HG03571 (cell line): Measurements from ENCODE around the gene ZNF385B.

ENCODE experiments used
- ATAC-seq: cut with Tn5 transposase; IDR thresholded peaks from one replicate; pipeline ENCODE4 v1.9.1; 2021; ENCODE audit not compliant: unreplicated experiment

Gene ZNF385B

GRCh38 chr2:179454443-179455171, 406.8 kb downstream of the ZNF385B start:
- ATAC-seq: no peak

- peak; percentile 92 for ATAC-seq
Measured at GRCh38 chr2:179449010-179449409, 412.4 kb downstream of the ZNF385B start.

- ATAC-seq: no peak
Measured at GRCh38 chr2:179447839-179448447, 413.5 kb downstream of the ZNF385B start.

- ATAC-seq: no peak
Measured at GRCh38 chr2:179447421-179447820, 414.0 kb downstream of the ZNF385B start.

GRCh38 chr2:179446476-179447141, 414.8 kb downstream of the ZNF385B start:
- no peak for ATAC-seq

GRCh38 chr2:179444056-179444455, 417.4 kb downstream of the ZNF385B start:
- no peak for ATAC-seq

GRCh38 chr2:179443180-179443579, 418.2 kb downstream of the ZNF385B start:
- no peak for ATAC-seq

GRCh38 chr2:179442206-179442605, 419.2 kb downstream of the ZNF385B start:
- ATAC-seq: no peak

- ATAC-seq: no peak
Measured at GRCh38 chr2:179441551-179441950, 419.9 kb downstream of the ZNF385B start.

GRCh38 chr2:179440642-179441251, 420.7 kb downstream of the ZNF385B start:
- peak; percentile 54 for ATAC-seq

GRCh38 chr2:179438654-179439053, 422.8 kb downstream of the ZNF385B start:
- no peak for ATAC-seq

GRCh38 chr2:179437430-179437829, 424.0 kb downstream of the ZNF385B start:
- no peak for ATAC-seq

- no peak for ATAC-seq
Measured at GRCh38 chr2:179435566-179435965, 425.8 kb downstream of the ZNF385B start.

GRCh38 chr2:179435000-179435399, 426.4 kb downstream of the ZNF385B start:
- no peak for ATAC-seq

GRCh38 chr2:179434357-179434756, 427.1 kb downstream of the ZNF385B start:
- ATAC-seq: no peak

GRCh38 chr2:179432751-179433150, 428.7 kb downstream of the ZNF385B start:
- ATAC-seq: no peak

- ATAC-seq: no peak
Measured at GRCh38 chr2:179429597-179429996, 431.8 kb downstream of the ZNF385B start.

- ATAC-seq: no peak
Measured at GRCh38 chr2:179429060-179429471, 432.3 kb downstream of the ZNF385B start.

- ATAC-seq: no peak
Measured at GRCh38 chr2:179428649-179429048, 432.8 kb downstream of the ZNF385B start.

- no peak for ATAC-seq
Measured at GRCh38 chr2:179427065-179427464, 434.3 kb downstream of the ZNF385B start.

GRCh38 chr2:179424571-179424970, 436.8 kb downstream of the ZNF385B start:
- ATAC-seq: no peak
